Mesothelial cell of epicardium (in vitro differentiated cells): ENCODE results near the gene PLA2R1. TPM values are rescaled to one million over a fixed set of nuclear protein-coding genes. Genes with fewer than 3 reads are reported as not detected.

ENCODE experiments used
- DNase-seq, 2 experiments: peaks; one replicate each; pipeline ENCODE4 v3.0.0; 2021; ENCODE audit warnings: low spot score in 2 of 2; ENCODE audit not compliant: unreplicated experiment in 2 of 2
- H3K27ac Mint-ChIP-seq: 2 replicates; pipeline ENCODE4 v1.8.0; 2021; ENCODE audit warnings: mixed read lengths
- H3K27me3 Mint-ChIP-seq: 2 replicates; pipeline ENCODE4 v1.8.0; 2021; ENCODE audit warnings: low read depth, mixed read lengths
- H3K36me3 Mint-ChIP-seq: 2 replicates; pipeline ENCODE4 v1.8.0; 2021; ENCODE audit warnings: mixed read lengths
- H3K4me1 Mint-ChIP-seq: 2 replicates; pipeline ENCODE4 v1.8.0; 2021; ENCODE audit warnings: mixed read lengths
- H3K4me3 Mint-ChIP-seq: 2 replicates; pipeline ENCODE4 v1.8.0; 2021; ENCODE audit warnings: mild to moderate bottlenecking, moderate library complexity, mixed read lengths
- H3K9me3 Mint-ChIP-seq: 2 replicates; pipeline ENCODE4 v1.8.0; 2021; ENCODE audit warnings: mixed read lengths
- CTCF ChIP-seq: fragments of 200-600 bp; sonication (generic); IDR thresholded peaks from one replicate; pipeline ENCODE4 v1.5.0; 2021; ENCODE audit warnings: antibody characterized with exemption; ENCODE audit not compliant: unreplicated experiment
- total RNA-seq: library from RNA; stranded (reverse); gene quantifications from 3 replicates; pipeline ENCODE4 v1.2.1, GENCODE V29; 2021

PLA2R1 gene
- total RNA-seq, 1 donor from 2014 or later: 14.8 TPM

- Mint-ChIP-seq H3K4me1 (peaks cover 7% of the 10 kb centered on the region), H3K36me3 (no peaks in the 10 kb centered on the region), H3K9me3 (no peaks in the 10 kb centered on the region), H3K4me3 (no peak overlapping the region), H3K27ac (no peak overlapping the region), H3K27me3 (peaks cover 43% of the 10 kb centered on the region)
- DNase-seq: no peak
- no peak for TF ChIP-seq CTCF
These were observed 156.3 kb downstream of the PLA2R1 start for GRCh38 chr2:159905926-159906714.

GRCh38 chr2:159904959-159905305 is 157.5 kb downstream of the PLA2R1 start:
- H3K27me3 Mint-ChIP-seq: peaks cover 46% of the 10 kb centered on the region
- H3K4me3 Mint-ChIP-seq: peak overlapping the region; percentile 42
- peaks cover 5% of the 10 kb centered on the region for H3K4me1 Mint-ChIP-seq
- H3K9me3 Mint-ChIP-seq: no peaks in the 10 kb centered on the region
- no peak for DNase-seq
- TF ChIP-seq CTCF: no peak
- no peak overlapping the region for H3K27ac Mint-ChIP-seq
- H3K36me3 Mint-ChIP-seq: no peaks in the 10 kb centered on the region

GRCh38 chr2:159904127-159904958 is 158.1 kb downstream of the PLA2R1 start, which contains the start of gene LY75:
LY75 (minus strand) TSS chr2:159904756.
- no peaks in the 10 kb centered on the region for H3K36me3 Mint-ChIP-seq
- peak within 1 kb of the TSS; percentile 47 for H3K4me3 Mint-ChIP-seq
- peaks cover 46% of the 10 kb centered on the region for H3K27me3 Mint-ChIP-seq
- no peak for TF ChIP-seq CTCF
- DNase-seq: no peak
- no peak within 1 kb of the TSS for H3K27ac Mint-ChIP-seq
- H3K9me3 Mint-ChIP-seq: no peaks in the 10 kb centered on the region
- peaks cover 5% of the 10 kb centered on the region for H3K4me1 Mint-ChIP-seq

GRCh38 chr2:159903443-159904126 is 158.8 kb downstream of the PLA2R1 start:
- Mint-ChIP-seq H3K27me3 (peaks cover 46% of the 10 kb centered on the region), H3K4me1 (peaks cover 5% of the 10 kb centered on the region), H3K9me3 (no peaks in the 10 kb centered on the region), H3K36me3 (no peaks in the 10 kb centered on the region), H3K4me3 (peak overlapping the region; percentile 47), H3K27ac (no peak overlapping the region)
- no peak for DNase-seq
- no peak for TF ChIP-seq CTCF

GRCh38 chr2:159902722-159903121 is 159.7 kb downstream of the PLA2R1 start:
- H3K9me3 Mint-ChIP-seq: no peaks in the 10 kb centered on the region
- no peak overlapping the region for H3K27ac Mint-ChIP-seq
- H3K4me3 Mint-ChIP-seq: no peak overlapping the region
- DNase-seq: no peak
- no peak for TF ChIP-seq CTCF
- H3K4me1 Mint-ChIP-seq: peaks cover 5% of the 10 kb centered on the region
- peaks cover 53% of the 10 kb centered on the region for H3K27me3 Mint-ChIP-seq
- H3K36me3 Mint-ChIP-seq: no peaks in the 10 kb centered on the region
